GM12872 (cell line): ENCODE measurements around the gene ZNF784.

Source experiments
- TF ChIP-seq, protein P1 (sequence below): IDR thresholded peaks from 3 replicates; pipeline ENCODE4 v1.5.1; 2011; ENCODE audit warnings: low read depth, mild to moderate bottlenecking, low read length, moderate library complexity; ENCODE audit not compliant: insufficient read depth

Gene ZNF784

DNA sequence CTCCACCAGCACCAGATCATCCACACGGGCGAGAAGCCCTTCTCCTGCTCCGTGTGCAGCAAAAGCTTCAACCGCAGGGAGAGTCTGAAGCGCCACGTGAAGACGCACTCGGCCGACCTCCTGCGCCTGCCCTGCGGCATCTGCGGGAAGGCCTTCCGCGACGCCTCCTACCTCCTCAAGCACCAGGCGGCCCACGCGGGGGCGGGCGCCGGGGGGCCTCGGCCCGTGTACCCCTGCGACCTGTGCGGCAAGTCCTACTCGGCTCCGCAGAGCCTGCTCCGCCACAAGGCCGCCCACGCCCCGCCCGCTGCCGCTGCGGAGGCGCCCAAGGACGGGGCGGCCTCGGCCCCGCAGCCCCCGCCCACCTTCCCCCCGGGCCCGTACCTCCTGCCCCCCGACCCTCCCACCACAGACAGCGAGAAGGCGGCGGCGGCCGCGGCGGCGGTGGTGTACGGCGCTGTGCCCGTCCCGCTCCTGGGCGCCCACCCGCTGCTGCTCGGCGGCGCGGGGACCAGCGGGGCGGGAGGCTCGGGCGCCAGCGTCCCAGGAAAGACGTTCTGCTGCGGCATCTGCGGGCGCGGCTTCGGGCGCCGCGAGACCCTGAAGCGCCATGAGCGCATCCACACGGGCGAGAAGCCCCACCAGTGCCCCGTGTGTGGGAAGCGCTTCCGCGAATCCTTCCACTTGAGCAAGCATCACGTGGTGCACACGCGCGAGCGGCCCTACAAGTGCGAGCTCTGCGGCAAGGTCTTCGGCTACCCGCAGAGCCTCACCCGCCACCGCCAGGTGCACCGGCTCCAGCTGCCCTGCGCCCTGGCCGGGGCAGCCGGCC lies 9.4 kb downstream of the ZNF784 start:
- TF ChIP-seq, protein P1, sequence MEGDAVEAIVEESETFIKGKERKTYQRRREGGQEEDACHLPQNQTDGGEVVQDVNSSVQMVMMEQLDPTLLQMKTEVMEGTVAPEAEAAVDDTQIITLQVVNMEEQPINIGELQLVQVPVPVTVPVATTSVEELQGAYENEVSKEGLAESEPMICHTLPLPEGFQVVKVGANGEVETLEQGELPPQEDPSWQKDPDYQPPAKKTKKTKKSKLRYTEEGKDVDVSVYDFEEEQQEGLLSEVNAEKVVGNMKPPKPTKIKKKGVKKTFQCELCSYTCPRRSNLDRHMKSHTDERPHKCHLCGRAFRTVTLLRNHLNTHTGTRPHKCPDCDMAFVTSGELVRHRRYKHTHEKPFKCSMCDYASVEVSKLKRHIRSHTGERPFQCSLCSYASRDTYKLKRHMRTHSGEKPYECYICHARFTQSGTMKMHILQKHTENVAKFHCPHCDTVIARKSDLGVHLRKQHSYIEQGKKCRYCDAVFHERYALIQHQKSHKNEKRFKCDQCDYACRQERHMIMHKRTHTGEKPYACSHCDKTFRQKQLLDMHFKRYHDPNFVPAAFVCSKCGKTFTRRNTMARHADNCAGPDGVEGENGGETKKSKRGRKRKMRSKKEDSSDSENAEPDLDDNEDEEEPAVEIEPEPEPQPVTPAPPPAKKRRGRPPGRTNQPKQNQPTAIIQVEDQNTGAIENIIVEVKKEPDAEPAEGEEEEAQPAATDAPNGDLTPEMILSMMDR, result no peak

GRCh38 chr19:55613930-55614710 lies 10.2 kb downstream of the ZNF784 start:
- TF ChIP-seq, protein P1, result no peak

DNA sequence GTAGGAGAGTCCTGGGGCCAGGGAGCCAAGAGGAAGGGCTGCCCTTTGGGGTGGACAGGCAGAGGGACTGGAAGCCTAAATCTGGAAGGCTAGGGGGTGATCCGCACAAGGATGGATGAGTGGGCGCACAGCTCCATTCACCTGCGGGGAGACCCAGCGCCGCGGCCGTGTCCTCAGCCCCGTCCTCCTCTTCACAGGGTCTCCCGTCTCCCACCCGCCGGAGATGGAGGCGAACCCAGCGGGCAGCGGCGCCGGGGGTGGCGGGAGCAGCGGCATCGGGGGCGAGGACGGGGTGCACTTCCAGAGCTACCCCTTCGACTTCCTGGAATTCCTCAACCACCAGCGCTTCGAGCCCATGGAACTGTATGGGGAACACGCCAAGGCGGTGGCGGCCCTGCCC lies 11.0 kb downstream of the ZNF784 start:
- TF ChIP-seq, protein P1, result no peak

- TF ChIP-seq, protein P1, result no peak
These were observed 12.3 kb downstream of the ZNF784 start for GRCh38 chr19:55611983-55612645.

DNA sequence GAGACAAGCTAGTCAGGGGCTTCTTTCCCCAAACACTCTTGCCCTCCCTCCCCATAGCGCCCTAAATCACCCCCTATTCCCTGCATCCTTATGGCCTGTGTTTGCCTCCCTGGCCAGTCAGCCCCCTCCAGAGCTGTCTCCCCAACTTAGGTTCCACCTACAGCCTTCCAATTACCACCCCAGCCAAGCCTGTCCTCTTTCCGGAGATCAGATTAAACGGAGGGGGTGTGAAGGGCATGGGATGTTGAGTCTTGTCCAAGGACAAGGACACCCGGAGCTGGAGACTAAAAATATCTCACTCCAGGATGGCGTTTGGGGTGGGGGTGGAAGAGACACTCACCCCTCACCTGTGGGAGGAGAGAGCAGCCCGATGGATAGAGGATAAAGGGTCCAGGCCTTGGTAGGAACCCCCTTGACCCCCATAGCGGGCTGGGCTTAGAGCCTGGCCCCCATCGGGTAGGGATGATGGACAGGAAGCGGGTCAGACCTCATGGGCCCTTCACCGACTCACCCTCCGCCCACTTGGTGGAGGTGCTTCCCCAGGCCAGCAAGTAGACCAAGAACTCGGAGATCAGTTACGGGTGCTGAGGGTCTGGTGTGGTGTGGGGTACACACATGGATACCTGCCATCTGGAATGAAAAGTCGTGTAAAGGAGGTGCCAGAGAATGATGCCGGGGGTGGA lies 12.9 kb downstream of the ZNF784 start:
- TF ChIP-seq, protein P1, result no peak

- TF ChIP-seq, protein P1, result no peak
These were observed 15.0 kb downstream of the ZNF784 start for GRCh38 chr19:55609326-55609725.

- TF ChIP-seq, protein P1, result no peak
These were observed 17.5 kb downstream of the ZNF784 start for GRCh38 chr19:55606817-55607216.
